Stimulated activated CD8-positive, alpha-beta memory T cell treated with anti-CD3 and anti-CD28 coated beads, Interleukin-2, amount 100 ng/mL, for 1 hour (primary cell): ENCODE data around the gene WDR86.

Source experiments
- DNase-seq, 2 donors: peaks; one replicate each; pipeline ENCODE4 v3.0.0-alpha.2; 2020; ENCODE audit warnings: low read depth in 2 of 2

The WDR86 gene

GRCh38 chr7:151439855-151440798 lies 30.3 kb upstream of the WDR86 start, which contains the start of gene CRYGN:
CRYGN (minus strand) TSS chr7:151440141; CDS start chr7:151439917, 224 bp downstream.
- DNase-seq: no peak

GRCh38 chr7:151438864-151439601 lies 29.2 kb upstream of the WDR86 start:
- DNase-seq: no peak

- DNase-seq: no peak
These were observed 28.2 kb upstream of the WDR86 start for GRCh38 chr7:151437866-151438516.

GRCh38 chr7:151437159-151437553 lies 27.3 kb upstream of the WDR86 start:
- no peak for DNase-seq

DNA sequence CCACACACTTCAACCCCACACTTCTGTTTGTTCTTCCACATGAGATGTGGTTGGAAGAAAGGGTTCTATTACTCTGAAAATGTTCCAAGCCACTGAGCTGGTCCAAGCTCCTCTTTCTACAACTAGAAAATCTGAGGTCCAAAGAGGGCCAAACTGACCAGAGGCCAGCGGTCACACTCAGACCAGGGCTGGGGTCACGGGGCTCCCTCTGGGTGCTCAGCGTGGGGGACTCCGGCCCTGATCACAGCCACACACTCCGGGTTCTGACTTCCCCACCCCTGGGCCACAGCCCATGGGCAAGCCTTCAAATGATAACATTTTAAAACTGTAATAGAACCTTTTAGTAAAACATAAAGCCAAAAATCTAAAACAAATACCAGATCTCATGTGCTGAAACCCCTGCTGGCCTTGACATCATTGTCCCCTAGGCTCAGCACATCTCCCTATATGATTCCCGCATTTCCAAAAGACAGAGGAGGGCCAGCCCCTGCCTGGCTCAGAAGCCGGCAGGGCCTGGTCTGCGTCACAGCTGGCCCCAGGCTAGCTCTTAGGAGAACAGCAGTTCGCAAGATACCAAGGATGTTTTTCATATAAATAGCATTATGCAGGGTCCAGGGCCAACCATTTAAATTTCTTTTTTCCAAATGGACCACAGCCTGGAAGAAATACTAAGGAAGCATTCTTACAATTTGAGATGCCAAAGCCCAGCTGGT lies 26.8 kb upstream of the WDR86 start:
- DNase-seq: no peak

- DNase-seq: no peak
These were observed 26.1 kb upstream of the WDR86 start for GRCh38 chr7:151435971-151436370.

DNA sequence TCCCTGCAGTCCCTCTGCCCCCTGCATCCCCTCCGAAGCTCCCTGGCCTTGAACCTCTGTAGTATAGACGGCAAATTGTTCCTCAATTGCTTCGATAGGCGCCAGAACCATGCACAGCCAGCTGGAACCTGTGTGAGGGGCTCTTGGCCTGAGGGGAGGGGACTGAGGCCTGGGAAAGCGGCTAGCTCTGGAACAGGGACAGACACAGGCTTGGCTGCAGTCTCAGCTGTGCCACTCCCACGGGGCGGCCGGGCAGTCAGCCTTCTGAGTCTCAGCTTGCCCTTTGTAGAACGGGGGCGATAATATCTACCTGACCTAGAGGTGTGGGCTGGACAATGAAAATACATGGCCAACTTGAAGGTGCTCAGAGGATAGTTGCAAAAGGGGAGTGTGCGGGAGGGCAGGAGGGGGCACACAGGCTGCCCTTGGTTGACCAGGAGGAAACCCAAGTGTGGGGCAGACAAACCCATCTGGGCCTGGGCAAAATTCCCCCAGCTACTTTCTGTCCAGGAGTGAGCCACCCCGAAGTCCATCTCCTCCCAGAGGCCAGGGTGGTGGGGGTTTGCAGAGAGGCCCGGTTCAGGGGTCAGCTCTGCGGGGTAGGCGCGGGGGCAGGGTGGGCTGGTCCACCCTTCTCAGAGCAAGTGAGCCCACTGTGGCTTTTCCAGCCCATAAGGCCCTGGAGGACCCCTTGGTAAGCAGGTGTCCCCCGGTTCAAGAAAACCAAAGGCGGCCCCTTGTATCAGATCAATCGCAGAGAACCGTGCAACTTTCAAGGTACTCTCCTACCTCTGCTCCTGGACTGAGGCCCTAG lies 25.5 kb upstream of the WDR86 start:
- no peak for DNase-seq

- DNase-seq: no peak
These were observed 24.7 kb upstream of the WDR86 start for GRCh38 chr7:151434549-151434948.

DNA sequence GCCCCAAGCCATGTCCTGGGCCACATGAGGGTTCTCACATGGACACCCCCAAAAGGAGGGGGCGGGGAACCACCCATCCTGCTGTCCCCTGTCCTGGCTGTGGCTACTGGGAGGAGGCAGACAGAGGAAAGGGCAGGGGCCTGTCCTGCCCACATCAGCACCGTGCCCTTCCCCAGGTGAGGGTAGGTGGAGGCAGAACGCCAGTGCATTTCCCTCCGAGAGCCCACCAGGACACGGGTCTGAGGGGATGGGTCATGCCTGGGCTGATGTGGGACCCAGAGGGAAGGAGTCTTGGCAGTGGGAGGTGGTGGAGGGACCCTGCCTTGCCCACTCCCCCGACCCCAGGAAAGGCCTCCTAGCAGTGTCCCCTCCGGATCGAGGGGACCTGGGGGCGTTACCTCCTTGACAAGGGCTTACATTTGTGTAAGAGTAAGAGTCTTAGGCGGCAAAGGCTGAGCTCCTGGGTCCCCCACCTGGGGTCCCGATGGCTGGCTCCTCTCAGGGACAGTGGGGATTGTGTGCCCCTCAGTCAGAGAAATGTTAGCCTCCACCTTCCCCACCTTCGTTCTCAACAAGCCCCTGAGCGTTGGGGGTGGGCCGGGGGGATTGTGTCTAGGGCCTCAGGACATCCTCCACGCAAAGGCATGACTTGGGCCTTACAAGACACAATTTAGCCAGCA lies 24.0 kb upstream of the WDR86 start:
- no peak for DNase-seq

GRCh38 chr7:151432658-151433521 lies 23.1 kb upstream of the WDR86 start:
- no peak for DNase-seq

DNA sequence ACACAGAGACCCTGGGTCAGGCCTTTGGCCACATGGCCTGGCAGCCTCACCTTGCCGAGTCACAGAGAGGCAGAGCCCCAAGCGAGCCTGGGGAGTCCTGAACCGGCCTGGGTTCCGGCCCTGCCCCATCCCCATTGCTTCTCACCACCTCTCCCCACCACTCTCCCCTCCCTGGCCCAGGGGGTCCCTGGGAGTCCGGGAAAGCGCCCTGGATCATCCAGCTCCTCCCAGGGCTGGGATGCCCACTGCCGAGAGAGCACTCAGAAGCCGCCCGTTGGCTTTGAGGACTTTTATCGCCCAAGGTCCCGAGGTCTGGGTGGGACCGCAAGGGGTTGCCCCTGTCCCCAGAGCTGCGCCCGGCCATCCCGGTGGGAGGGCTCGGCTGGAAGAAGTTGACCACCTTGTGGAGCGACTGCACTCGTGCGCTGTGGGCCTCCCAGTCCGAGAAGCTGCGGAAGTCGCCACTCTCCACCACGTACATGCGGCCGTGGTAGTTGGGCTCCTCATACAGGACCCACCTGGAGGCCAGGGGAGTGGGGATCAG lies 22.0 kb upstream of the WDR86 start:
- no peak for DNase-seq

DNA sequence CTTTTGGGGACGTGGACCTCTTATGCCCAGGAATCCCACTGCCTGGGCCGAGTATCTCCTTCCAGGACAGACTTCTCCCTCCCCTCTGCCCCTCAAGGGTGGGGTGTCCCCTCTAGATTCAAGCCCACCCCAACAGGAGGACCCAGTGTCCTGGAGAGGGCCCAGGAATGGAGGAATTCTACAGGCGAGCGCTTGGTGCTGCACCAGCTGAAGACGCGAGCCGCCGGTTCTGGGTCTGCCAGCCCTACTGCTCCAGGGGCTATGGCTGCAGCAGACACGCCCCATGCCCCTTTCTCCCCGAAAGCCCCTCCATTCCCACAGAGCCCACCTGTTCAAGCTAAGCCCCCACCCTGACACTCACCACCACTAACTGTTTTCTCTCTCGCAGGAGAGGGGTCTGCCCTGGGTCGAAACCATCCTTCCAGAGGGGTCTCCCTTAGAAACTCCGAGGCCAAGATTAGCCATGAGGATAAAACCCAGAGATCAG lies 21.5 kb upstream of the WDR86 start:
- DNase-seq: no peak

GRCh38 chr7:151430391-151431205 lies 20.8 kb upstream of the WDR86 start:
- DNase-seq: no peak

- peak in 1 of 2 donors; percentile 30 for DNase-seq
These were observed 19.9 kb upstream of the WDR86 start for GRCh38 chr7:151429560-151430331.

DNA sequence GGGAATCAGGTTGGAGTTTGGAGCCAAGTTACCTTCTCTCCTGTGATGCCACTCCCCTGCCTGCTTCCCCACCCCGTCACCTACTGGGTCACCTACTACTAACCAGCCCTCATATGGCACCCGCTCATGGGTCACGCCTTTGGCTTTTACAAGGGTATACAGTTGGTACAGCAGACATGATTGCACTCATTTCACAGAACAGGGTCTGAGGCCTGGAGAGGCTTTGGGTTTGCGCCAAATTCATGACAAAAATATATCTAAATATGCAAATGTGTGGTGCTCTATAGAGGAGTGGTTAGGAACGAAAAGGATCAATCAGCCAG lies 19.4 kb upstream of the WDR86 start:
- DNase-seq: no peak

DNA sequence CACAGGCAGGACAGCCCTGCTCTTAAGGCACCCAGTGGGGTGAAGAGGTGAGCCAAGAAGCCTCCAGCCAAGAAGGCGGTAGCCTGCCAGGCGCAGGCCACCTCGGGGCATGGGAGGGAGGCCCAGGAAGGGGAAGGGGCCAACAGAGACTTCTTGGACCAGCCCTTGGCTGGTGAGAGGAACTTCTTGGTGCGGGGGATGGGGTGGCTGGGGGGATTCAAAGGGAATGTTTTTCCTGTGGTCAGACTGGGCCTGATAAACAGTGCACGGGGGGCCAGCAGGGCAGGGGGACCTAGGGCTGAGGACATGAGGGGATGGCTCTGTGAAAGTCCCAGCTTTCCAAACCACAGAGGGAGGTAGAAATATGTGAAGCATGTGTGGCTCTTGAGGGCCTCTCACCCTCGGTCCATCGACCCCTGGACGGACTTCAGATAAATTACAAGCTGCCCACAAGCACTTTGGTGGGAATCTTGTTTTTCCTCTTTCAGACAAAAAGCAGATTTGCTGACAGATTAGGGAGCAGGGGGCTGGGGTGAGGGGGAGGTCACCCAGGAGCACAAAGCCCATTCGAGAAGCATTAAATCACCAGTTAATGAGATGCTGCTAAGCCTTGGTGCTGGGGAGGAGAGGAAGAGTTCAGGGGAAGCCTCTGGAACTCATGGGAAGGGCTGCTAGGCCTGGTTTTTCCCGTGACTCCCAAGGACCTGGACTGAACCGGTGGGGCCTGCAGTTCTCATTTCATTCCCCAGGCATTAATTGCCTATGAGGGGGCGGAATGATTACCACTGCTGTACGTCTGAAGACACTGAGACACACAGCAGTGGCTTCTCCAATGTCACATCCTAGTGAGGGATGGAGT lies 18.8 kb upstream of the WDR86 start:
- DNase-seq: no peak
